A549 (cell line): ENCODE measurements around the gene VMO1. TPM values are rescaled to one million over a fixed set of nuclear protein-coding genes. Genes with fewer than 3 reads are reported as not detected.

Source experiments
- ATAC-seq, 2 experiments: fragments of 200-7000 bp in 1 of 2; fragments of >200 bp in 1 of 2; cut with Nextera tagmentation in 1 of 2; cut with Tn5 transposase in 1 of 2; 3 replicates each; pipeline versions ENCODE4 v1.8.0 to v1.9.1; 2018 to 2020; ENCODE audit warnings: mild to moderate bottlenecking in 1 of 2, moderate library complexity in 1 of 2
- CTCF ChIA-PET: fragments of 300-600 bp; sonication (Branson Sonifier 250); formaldehyde crosslinking; extraction: SDS; loops from one replicate; lab custom pipeline; 2021; ENCODE audit warnings: antibody characterized with exemption, inconsistent platforms; lab: Yijun Ruan, JAX
- POLR2A ChIA-PET: fragments of 350-600 bp; formaldehyde crosslinking; extraction: SDS; loops from one replicate; lab custom pipeline; 2021; ENCODE audit warnings: antibody characterized with exemption, inconsistent platforms; lab: Yijun Ruan, JAX
- DNase-seq, 2 experiments: peaks; one replicate each; pipeline versions ENCODE4 v3.0.0 to v3.0.0-alpha.2; 2011 to 2016; ENCODE audit warnings: low read depth in 1 of 2, low spot score in 1 of 2
- FAIRE-seq: peaks from 2 replicates; lab custom pipeline; 2011; peaks lifted over from hg19 to GRCh38; lab: Jason Lieb, UNC
- H3K27ac ChIP-seq, 2 experiments: fragments of >200 bp; sonication (Bioruptor Twin); formaldehyde crosslinking; 3 replicates each; pipeline ENCODE4 v1.5.1; 2016 to 2017
- H3K4me1 ChIP-seq: fragments of >200 bp; sonication (Bioruptor Twin); formaldehyde crosslinking; 3 replicates; pipeline ENCODE4 v1.6.1; 2016
- H3K4me2 ChIP-seq: fragments of >200 bp; sonication (Bioruptor Twin); formaldehyde crosslinking; 3 replicates; pipeline ENCODE4 v1.6.1; 2016
- H3K4me3 ChIP-seq: fragments of >200 bp; sonication (Bioruptor Twin); formaldehyde crosslinking; 3 replicates; pipeline ENCODE4 v1.5.1; 2016
- H3K9me3 ChIP-seq: fragments of >200 bp; sonication (Bioruptor Twin); formaldehyde crosslinking; 3 replicates; pipeline ENCODE4 v1.6.1; 2016
- ATOH8 ChIP-seq: fragments of 250-450 bp; sonication (Bioruptor Pico); IDR thresholded peaks from 2 replicates; pipeline ENCODE4 v1.5.0; 2020; ENCODE audit warnings: low read depth, mild to moderate bottlenecking, moderate library complexity
- BHLHE40 ChIP-seq: IDR thresholded peaks from 2 replicates; pipeline ENCODE4 v1.6.1; 2012; ENCODE audit warnings: low read depth, low read length, inconsistent platforms
- CBX2 ChIP-seq: fragments of 200-600 bp; sonication (generic); IDR thresholded peaks from 2 replicates; pipeline ENCODE4 v1.6.1; 2016; ENCODE audit warnings: low read depth, mild to moderate bottlenecking, borderline replicate concordance
- CHD2 ChIP-seq: fragments of 150-350 bp; IDR thresholded peaks from 2 replicates; pipeline ENCODE4 v1.6.1; 2014; ENCODE audit warnings: low read length; ENCODE audit not compliant: partially characterized antibody
- EHF ChIP-seq: fragments of 250-450 bp; sonication (Bioruptor Pico); IDR thresholded peaks from 2 replicates; pipeline ENCODE4 v1.5.0; 2020; ENCODE audit warnings: mild to moderate bottlenecking
- ESRRA ChIP-seq: fragments of 150-350 bp; IDR thresholded peaks from 2 replicates; pipeline ENCODE4 v1.6.1; 2014; ENCODE audit warnings: mild to moderate bottlenecking, low read length, borderline replicate concordance
- FOSB ChIP-seq: fragments of 250-450 bp; sonication (Bioruptor Pico); IDR thresholded peaks from 2 replicates; pipeline ENCODE4 v1.5.0; 2020; ENCODE audit warnings: mild to moderate bottlenecking, moderate library complexity
- FOXS1 ChIP-seq: fragments of 250-450 bp; sonication (Bioruptor Pico); IDR thresholded peaks from 2 replicates; pipeline ENCODE4 v1.5.0; 2020; ENCODE audit warnings: mild to moderate bottlenecking, moderate library complexity
- HDAC2 ChIP-seq: fragments of 200-600 bp; sonication (generic); IDR thresholded peaks from 2 replicates; pipeline ENCODE4 v1.6.1; 2016
- HEYL ChIP-seq: fragments of 250-450 bp; sonication (Bioruptor Pico); IDR thresholded peaks from 2 replicates; pipeline ENCODE4 v1.8.0; 2021; ENCODE audit warnings: mild to moderate bottlenecking, moderate library complexity
- JUNB ChIP-seq: fragments of >200 bp; sonication (Bioruptor Twin); formaldehyde crosslinking; IDR thresholded peaks from 2 replicates; pipeline ENCODE4 v1.6.1; 2016
- KDM1A ChIP-seq: fragments of 200-600 bp; sonication (generic); IDR thresholded peaks from 2 replicates; pipeline ENCODE4 v1.6.1; 2016; ENCODE audit warnings: low read depth, mild to moderate bottlenecking
- MYC ChIP-seq: IDR thresholded peaks from 2 replicates; pipeline ENCODE4 v1.6.1; 2012; ENCODE audit warnings: mild to moderate bottlenecking, inconsistent platforms, low read length, improper control_type of control experiment, borderline replicate concordance
- PBX3 ChIP-seq: IDR thresholded peaks from 2 replicates; pipeline ENCODE4 v1.6.1; 2012
- PHF8 ChIP-seq: fragments of 200-600 bp; sonication (generic); IDR thresholded peaks from 2 replicates; pipeline ENCODE4 v1.6.1; 2016; ENCODE audit warnings: low read depth, mild to moderate bottlenecking, antibody characterized with exemption, moderate library complexity, borderline replicate concordance
- POLR2A ChIP-seq: IDR thresholded peaks from 2 replicates; pipeline ENCODE4 v1.6.1; 2012; ENCODE audit warnings: mild to moderate bottlenecking, low read length
- SREBF2 ChIP-seq: fragments of 450-650 bp; IDR thresholded peaks from 2 replicates; pipeline ENCODE4 v1.6.1; 2014; ENCODE audit warnings: mild to moderate bottlenecking, moderate library complexity
- TFCP2L1 ChIP-seq: fragments of 250-450 bp; sonication (Bioruptor Pico); IDR thresholded peaks from 2 replicates; pipeline ENCODE4 v1.5.0; 2021; ENCODE audit warnings: mild to moderate bottlenecking
- ZFP36 ChIP-seq: fragments of 450-650 bp; IDR thresholded peaks from 2 replicates; pipeline ENCODE4 v1.6.1; 2014; ENCODE audit warnings: borderline replicate concordance; ENCODE audit not compliant: partially characterized antibody
- ZNF302 ChIP-seq: fragments of 250-450 bp; sonication (Bioruptor Pico); IDR thresholded peaks from 2 replicates; pipeline ENCODE4 v1.9.0; 2021; ENCODE audit warnings: inconsistent platforms, mild to moderate bottlenecking, moderate library complexity
- WGBS: methylation state at CpG from one replicate; pipeline ENCODE4 v1.1.6; 2017; ENCODE audit errors: missing lambda C conversion rate; 5-methylcytosine and 5-hydroxymethylcytosine counted together
- polyA minus RNA-seq: library from RNA; depleted of rRNA, polyadenylated mRNA; stranded (reverse); fragments of >200 nt; gene quantifications from 2 replicates; pipeline ENCODE4 v1.2.3, GENCODE V29; 2011; rRNA and poly(A)+ RNA removed
- polyA plus RNA-seq, 4 experiments: library from polyadenylated mRNA; depleted of rRNA in 3 of 4; stranded (reverse); fragments of >200 nt; fragmentation: RNase III in 1 of 4; extraction: RNeasy Plus Mini Kit Qiagen cat#74134 plus additional on column Dnase treatment in 1 of 4; gene quantifications; 2 replicates in 3 of 4; 3 replicates in 1 of 4; pipeline ENCODE4 v1.2.3, GENCODE V29; 2011 to 2017
- TF ChIP-seq, protein P1 (sequence below): fragments of 150-350 bp; IDR thresholded peaks from 2 replicates; pipeline ENCODE4 v1.6.1; 2014; ENCODE audit warnings: low read depth, mild to moderate bottlenecking, low read length
- TF ChIP-seq, protein P2 (sequence below): fragments of >200 bp; sonication (Bioruptor Twin); formaldehyde crosslinking; IDR thresholded peaks from 3 replicates; pipeline ENCODE4 v1.6.1; 2016

VMO1 gene, protein sequence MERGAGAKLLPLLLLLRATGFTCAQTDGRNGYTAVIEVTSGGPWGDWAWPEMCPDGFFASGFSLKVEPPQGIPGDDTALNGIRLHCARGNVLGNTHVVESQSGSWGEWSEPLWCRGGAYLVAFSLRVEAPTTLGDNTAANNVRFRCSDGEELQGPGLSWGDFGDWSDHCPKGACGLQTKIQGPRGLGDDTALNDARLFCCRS
- polyA plus RNA-seq (2011; rRNA removed) = 0.50 and 0.58 TPM in 2 replicates
- polyA plus RNA-seq (2012; cell fraction: cytosol; rRNA removed) = 0.98 and 1.1 TPM in 2 replicates
- 0.83 and 2.1 TPM in 2 replicates for polyA plus RNA-seq (2012; cell fraction: nucleus; rRNA removed)
- polyA plus RNA-seq (2017; fragmentation: RNase III; extraction: RNeasy Plus Mini Kit Qiagen cat#74134 plus additional on column Dnase treatment) = 0.39 to 1.1 TPM (median 0.81 TPM) in 3 replicates
- polyA minus RNA-seq = not detected in 2 replicates

- Histone ChIP-seq H3K9me3 (no peaks in the 10 kb centered on the region), H3K4me2 (peak within 1 kb of the TSS; percentile 68), H3K4me3 (no peak within 1 kb of the TSS), H3K4me1 (peaks cover 26% of the 10 kb centered on the region), H3K27ac (peak within 1 kb of the TSS in 1 of 2 experiments; percentile 43; a peak in 2 of 6 replicates)
- DNase-seq (no peak), FAIRE-seq (no peak), ATAC-seq (no peak)
- 84% methylated on average over 24 of the region's 24 CpGs for WGBS
- ChIA-PET POLR2A (no interaction called here), CTCF (interaction anchor here (0.8 to 9.4 kb wide), 14 partner anchors 11 to 201 kb away, joined by 3 to 271 read pairs (median 6); partner anchors contain the start of genes ARRB2, C17orf107, CHRNE and CXCL16)
- TF ChIP-seq HDAC2 (no peak), POLR2A (0 out of 2 replicates have a peak, but pooled peaks have one; percentile 3)
Measured at GRCh38 chr17:4786106-4786511, at the start of gene VMO1. TSS of gene VMO1 (minus strand) at chr17:4786364. CDS start at chr17:4786352, 12 bp downstream.

DNA sequence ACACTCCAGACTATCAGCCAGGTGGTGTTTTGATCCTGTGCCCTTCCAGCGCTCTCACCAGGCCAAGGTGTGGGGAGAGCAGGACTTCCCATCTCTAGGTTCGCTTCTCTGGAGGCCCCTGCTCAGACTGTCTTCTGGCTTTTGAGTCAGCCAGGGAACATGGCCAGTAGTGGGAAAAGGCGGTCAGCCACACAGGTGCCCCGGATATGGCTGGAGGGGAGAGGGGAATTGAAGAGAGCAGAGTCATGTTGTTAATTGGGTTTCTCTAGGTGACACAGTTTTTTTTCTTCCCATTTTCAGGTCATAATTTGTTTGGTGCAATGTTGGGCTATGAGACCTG is 48.5 kb upstream of the VMO1 start:
- no peak for FAIRE-seq
- WGBS = 83% methylated on average over 4 of the region's 4 CpGs
- no peak for DNase-seq
- TF ChIP-seq JUNB = no peak
- no peak for TF ChIP-seq PHF8
- TF ChIP-seq CBX2 = no peak
- no peak for TF ChIP-seq KDM1A
- TF ChIP-seq ZFP36 = no peak
- TF ChIP-seq SREBF2 = no peak
- no peak for TF ChIP-seq ZNF302 (CRISPR knock-in tag)
- no peak for TF ChIP-seq FOSB (CRISPR knock-in tag)
- TF ChIP-seq MYC = no peak
- no peak for TF ChIP-seq HEYL (CRISPR knock-in tag)
- TF ChIP-seq, protein P1, sequence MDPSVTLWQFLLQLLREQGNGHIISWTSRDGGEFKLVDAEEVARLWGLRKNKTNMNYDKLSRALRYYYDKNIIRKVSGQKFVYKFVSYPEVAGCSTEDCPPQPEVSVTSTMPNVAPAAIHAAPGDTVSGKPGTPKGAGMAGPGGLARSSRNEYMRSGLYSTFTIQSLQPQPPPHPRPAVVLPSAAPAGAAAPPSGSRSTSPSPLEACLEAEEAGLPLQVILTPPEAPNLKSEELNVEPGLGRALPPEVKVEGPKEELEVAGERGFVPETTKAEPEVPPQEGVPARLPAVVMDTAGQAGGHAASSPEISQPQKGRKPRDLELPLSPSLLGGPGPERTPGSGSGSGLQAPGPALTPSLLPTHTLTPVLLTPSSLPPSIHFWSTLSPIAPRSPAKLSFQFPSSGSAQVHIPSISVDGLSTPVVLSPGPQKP = no peak
- no peak for TF ChIP-seq BHLHE40
- no peak for TF ChIP-seq ATOH8 (CRISPR knock-in tag)
- TF ChIP-seq ESRRA = no peak
- TF ChIP-seq FOXS1 (CRISPR knock-in tag) = no peak
- no peak for TF ChIP-seq TFCP2L1 (CRISPR knock-in tag)
- no peak for TF ChIP-seq EHF (CRISPR knock-in tag)
- no peak for TF ChIP-seq PBX3
- no peak for TF ChIP-seq CHD2
- TF ChIP-seq, protein P2, sequence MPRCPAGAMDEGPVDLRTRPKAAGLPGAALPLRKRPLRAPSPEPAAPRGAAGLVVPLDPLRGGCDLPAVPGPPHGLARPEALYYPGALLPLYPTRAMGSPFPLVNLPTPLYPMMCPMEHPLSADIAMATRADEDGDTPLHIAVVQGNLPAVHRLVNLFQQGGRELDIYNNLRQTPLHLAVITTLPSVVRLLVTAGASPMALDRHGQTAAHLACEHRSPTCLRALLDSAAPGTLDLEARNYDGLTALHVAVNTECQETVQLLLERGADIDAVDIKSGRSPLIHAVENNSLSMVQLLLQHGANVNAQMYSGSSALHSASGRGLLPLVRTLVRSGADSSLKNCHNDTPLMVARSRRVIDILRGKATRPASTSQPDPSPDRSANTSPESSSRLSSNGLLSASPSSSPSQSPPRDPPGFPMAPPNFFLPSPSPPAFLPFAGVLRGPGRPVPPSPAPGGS = no peak
- ChIA-PET CTCF (interaction anchor here (0.6 to 3.5 kb wide), 5 partner anchors 20 to 180 kb away, joined by 3 to 11 read pairs (median 7); no protein-coding TSS in a partner anchor), POLR2A (no interaction called here)
- Histone ChIP-seq H3K4me2 (peak overlapping the region; percentile 93), H3K9me3 (no peaks in the 10 kb centered on the region), H3K27ac (peak overlapping the region; percentile 91 to 95), H3K4me3 (peak overlapping the region; percentile 85), H3K4me1 (peaks cover 27% of the 10 kb centered on the region)
- ATAC-seq = no peak
